Aorta (tissue), 5 donors: Measurements from ENCODE around the gene GCNT1. TPM values are rescaled to one million over a fixed set of nuclear protein-coding genes. Genes with fewer than 3 reads are reported as not detected.
"Not testable (repeated sequence)": the region's sequence is repeated elsewhere in the genome, so short reads cannot be mapped to it uniquely, and the experiment has no call there.

Experiments used
- ATAC-seq: fragments of 200-7000 bp; cut with Tn5 transposase; one replicate; pipeline ENCODE4 v1.9.1; 2022; ENCODE audit warnings: moderate library complexity; ENCODE audit not compliant: low FRiP score
- DNase-seq, 2 donors: peaks; one replicate each; pipeline ENCODE4 v3.0.0-alpha.2; 2020
- H3K27ac ChIP-seq, 2 donors: one replicate each; pipeline ENCODE4 v1.5.1; 2013; ENCODE audit warnings: low read length in 2 of 2, mild to moderate bottlenecking in 2 of 2, moderate library complexity in 2 of 2, control low read depth in 1 of 2, inconsistent platforms in 1 of 2, low read depth in 1 of 2
- H3K27me3 ChIP-seq, 2 donors: one replicate each; pipeline ENCODE4 v1.6.1; 2013; ENCODE audit warnings: control low read depth in 1 of 2, low read length in 1 of 2, mild to moderate bottlenecking in 1 of 2, moderate library complexity in 1 of 2; ENCODE audit not compliant: insufficient read depth in 2 of 2, control insufficient read depth in 1 of 2
- H3K36me3 ChIP-seq, 2 donors: one replicate each; pipeline ENCODE4 v1.6.1; 2013; ENCODE audit warnings: control low read depth in 1 of 2, low read length in 1 of 2, mild to moderate bottlenecking in 1 of 2; ENCODE audit not compliant: insufficient read depth in 2 of 2, control insufficient read depth in 1 of 2
- H3K4me1 ChIP-seq, 2 donors: one replicate each; pipeline ENCODE4 v1.6.1; 2013; ENCODE audit warnings: low read length in 2 of 2, control low read depth in 1 of 2, mild to moderate bottlenecking in 1 of 2, moderate library complexity in 1 of 2; ENCODE audit not compliant: insufficient read depth in 2 of 2, control insufficient read depth in 1 of 2
- H3K4me3 ChIP-seq, 2 donors: one replicate each; pipeline ENCODE4 v1.5.1; 2013; ENCODE audit warnings: low read length in 2 of 2, control low read depth in 1 of 2, mild to moderate bottlenecking in 1 of 2
- H3K9me3 ChIP-seq: one replicate; pipeline ENCODE4 v1.6.1; 2013; ENCODE audit warnings: mild to moderate bottlenecking, low read length; ENCODE audit not compliant: control insufficient read depth
- WGBS, 2 donors: extraction: QIAGEN DNeasy Blood & Tissue Kit; methylation state at CpG; one replicate each; pipeline ENCODE4 v1.1.7; 2013; 5-methylcytosine and 5-hydroxymethylcytosine counted together
- intact Hi-C, 2 donors: fragments of 100-400 bp; cut with DNase I; formaldehyde crosslinking; loops; one replicate each; pipeline versions ENCODE4 v1.14.2 to v1.15.0; 2022
- polyA plus RNA-seq, 2 donors: library from polyadenylated mRNA; stranded (reverse); fragments of 200-250 nt; gene quantifications; one replicate each; pipeline ENCODE4 v1.2.3, GENCODE V29; 2013
- total RNA-seq, 2 donors: library from RNA; stranded (reverse); fragmentation: NEBNext Ultra II Directional; extraction: Animal tissue kit (Norgen Biotek cat#: 25700); gene quantifications; one replicate each; pipeline ENCODE4 v1.2.1, GENCODE V29; 2021
- donor health status: healthy with polysubstance abuse.
- donor health status: Bipolar disorder and iron deficiency.
- donor health status: DM: no; HTN: no; CAD: no.
- donor health status: DM: no; HTN: no; CAD: no.
- donor health status: DM: yes; HTN: yes; CAD: no.

GCNT1 gene
- total and polyA plus RNA-seq, 4 donors: 0.79 to 14.4 (median 5.6) TPM

DNA sequence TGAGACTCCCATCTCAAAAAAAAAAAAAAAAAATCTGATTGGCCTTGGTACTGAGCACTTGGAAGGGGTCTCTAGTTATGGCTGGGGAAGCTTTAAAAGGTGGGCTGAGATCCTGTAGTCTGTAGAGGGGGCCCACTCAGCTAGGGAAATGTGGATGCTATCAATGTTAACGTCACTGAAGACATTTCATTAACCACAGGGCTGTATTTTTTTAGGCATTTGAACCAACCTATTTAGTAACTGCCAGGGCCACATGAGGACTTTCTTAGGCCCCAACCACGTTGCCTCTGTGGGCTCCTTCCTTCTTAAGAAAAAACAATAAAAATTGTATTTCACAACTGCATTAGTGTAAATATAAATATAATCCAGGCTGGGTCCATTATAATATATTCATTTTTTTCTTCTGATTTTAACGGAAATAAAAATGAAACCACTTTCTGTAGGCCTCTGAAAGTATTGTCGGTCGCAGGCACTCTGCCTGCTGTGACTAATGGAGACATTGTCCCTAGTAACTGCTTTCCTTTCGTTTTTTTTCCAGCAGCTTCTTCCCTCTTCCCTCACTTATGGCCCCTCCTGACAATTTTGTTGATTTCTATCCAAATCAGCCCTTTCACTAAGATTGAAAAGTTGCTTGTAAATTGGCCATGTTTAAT, 71.6 kb downstream of the GCNT1 start:
- no peak for ATAC-seq
- Histone ChIP-seq H3K27ac (no peak overlapping the region), H3K27me3 (no peaks in the 10 kb centered on the region), H3K4me1 (no peaks in the 10 kb centered on the region), H3K9me3 (no peaks in the 10 kb centered on the region), H3K36me3 (no peaks in the 10 kb centered on the region), H3K4me3 (no peak overlapping the region)
- WGBS, 2 donors: 35 to 47% methylated on average over 6 of the region's 6 CpGs
- intact Hi-C loops: no loop called here
- DNase-seq: peak in 1 of 2 donors; percentile 58

DNA sequence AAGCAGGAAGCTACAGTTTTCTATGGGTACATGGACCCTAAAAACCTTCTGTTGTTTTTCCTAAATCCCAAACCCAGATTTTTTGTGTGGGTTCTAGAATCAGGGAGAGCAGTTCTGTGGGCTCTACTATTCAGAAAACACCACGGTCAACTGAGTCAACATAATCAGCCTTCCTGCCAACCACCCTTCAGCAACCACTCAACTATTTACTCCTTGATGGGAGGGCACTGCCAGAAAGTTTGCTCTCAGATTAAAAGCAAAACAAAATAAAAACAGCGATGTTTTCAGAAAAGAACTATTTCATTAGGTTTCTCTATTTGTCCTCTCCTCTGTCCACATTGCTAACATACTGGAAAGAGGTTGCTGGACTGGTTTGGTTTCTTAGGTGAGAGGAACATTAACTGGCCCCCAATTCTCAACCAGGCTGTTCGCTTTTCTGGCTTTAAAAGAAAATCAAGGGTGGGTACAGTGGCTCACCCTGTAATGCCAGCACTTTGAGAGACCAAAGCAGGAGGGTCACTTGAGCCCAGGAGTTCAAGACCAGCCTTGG, 72.3 kb downstream of the GCNT1 start:
- intact Hi-C loops: no loop called here
- 85 to 91% methylated on average over 3 of the region's 3 CpGs for WGBS, 2 donors
- DNase-seq (no peak), ATAC-seq (no peak)
- Histone ChIP-seq H3K4me3 (no peak overlapping the region), H3K36me3 (no peaks in the 10 kb centered on the region), H3K9me3 (no peaks in the 10 kb centered on the region), H3K4me1 (no peaks in the 10 kb centered on the region), H3K27me3 (no peaks in the 10 kb centered on the region), H3K27ac (no peak overlapping the region)

DNA sequence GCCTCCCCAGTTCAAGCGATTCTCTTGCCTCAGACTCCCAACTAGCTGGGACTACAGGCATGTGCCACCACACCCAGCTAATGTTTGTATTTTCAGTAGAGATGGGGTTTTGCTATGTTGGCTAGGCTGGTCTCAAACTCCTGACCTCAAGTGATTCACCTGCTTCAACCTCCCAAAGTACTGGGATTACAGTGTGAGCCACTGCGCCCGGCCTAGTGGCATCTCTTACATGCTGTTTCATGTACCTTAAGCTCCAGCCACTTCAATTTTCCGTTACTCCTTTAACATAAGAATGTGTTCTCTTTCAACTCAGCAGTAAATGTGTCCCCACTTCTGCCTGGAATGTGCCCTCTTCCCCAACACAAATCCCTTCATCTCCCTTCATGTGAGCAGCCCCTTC, 73.9 kb downstream of the GCNT1 start:
- intact Hi-C loops, H3K27ac ChIP-seq, DNase-seq, H3K4me3 ChIP-seq, H3K36me3 ChIP-seq, ATAC-seq, H3K9me3 ChIP-seq, H3K27me3 ChIP-seq, H3K4me1 ChIP-seq: not testable (repeated sequence)
- 87 to 100% methylated on average over 4 of the region's 4 CpGs for WGBS, 2 donors

GRCh38 chr9:76534026-76534425, 75.0 kb downstream of the GCNT1 start:
- no peaks in the 10 kb centered on the region for H3K36me3 ChIP-seq
- WGBS, 2 donors: 88 to 93% methylated on average over 1 of the region's 1 CpG
- H3K4me1 ChIP-seq: peaks cover 0 to 3% of the 10 kb centered on the region in 2 donors
- no peak overlapping the region for H3K4me3 ChIP-seq
- H3K27ac ChIP-seq: no peak overlapping the region
- ATAC-seq: no peak
- H3K9me3 ChIP-seq: no peaks in the 10 kb centered on the region
- H3K27me3 ChIP-seq: no peaks in the 10 kb centered on the region
- no peak for DNase-seq
- intact Hi-C loops: no loop called here

DNA sequence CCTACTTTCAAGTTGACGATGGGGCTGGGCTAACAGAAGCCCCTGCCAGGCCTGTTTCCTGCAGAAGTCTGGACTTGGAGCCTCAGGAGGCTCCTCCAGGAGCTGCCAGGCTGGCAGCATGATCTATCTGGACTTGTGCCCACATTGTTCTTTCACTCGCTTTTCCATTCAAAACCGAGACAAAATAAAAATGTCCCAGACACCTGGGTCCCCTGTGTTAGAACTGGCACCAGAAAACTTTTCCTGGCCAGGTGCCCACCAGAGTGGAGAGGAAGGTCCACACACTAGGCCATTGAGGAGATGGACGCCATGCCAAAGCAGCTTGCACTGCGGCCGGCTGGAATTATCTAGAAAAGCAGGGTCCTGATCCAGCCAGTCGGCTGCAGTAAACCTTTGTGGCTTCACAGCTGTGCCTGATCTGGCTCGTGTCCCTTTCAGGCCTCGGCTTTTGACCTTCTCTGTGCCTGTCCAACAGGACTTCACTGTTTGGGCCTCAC, 78.2 kb downstream of the GCNT1 start:
- DNase-seq: peak in 1 of 2 donors; percentile 76
- no peaks in the 10 kb centered on the region for H3K27me3 ChIP-seq
- H3K27ac ChIP-seq: no peak overlapping the region
- H3K9me3 ChIP-seq: no peaks in the 10 kb centered on the region
- peaks cover 0 to 3% of the 10 kb centered on the region in 2 donors for H3K4me1 ChIP-seq
- ATAC-seq: peak; percentile 66
- H3K4me3 ChIP-seq: no peak overlapping the region
- WGBS, 2 donors: 8 to 11% methylated on average over 9 of the region's 9 CpGs
- intact Hi-C loops: no loop called here
- no peaks in the 10 kb centered on the region for H3K36me3 ChIP-seq

DNA sequence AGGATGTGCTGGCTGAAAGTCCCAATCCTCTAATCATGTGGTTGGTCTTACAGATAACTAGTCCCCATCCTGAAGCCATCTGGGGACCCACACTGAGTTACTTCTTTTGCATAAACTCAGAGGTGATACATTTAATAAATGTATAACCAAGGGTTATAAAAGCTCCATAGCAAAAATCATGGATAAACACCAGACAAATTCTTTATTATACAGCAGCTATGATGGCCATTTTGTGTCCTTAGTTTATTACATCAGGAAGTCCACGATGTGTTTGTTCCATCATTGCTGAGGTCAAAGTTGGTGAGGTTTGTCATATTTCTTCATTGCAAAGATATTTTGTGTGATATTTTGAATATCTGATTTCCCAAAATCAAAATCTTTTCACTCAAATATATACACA, 80.2 kb downstream of the GCNT1 start:
- Histone ChIP-seq H3K36me3 (no peaks in the 10 kb centered on the region), H3K4me3 (no peak overlapping the region), H3K27me3 (no peaks in the 10 kb centered on the region), H3K9me3 (no peaks in the 10 kb centered on the region), H3K27ac (no peak overlapping the region), H3K4me1 (peaks cover 0 to 3% of the 10 kb centered on the region in 2 donors)
- DNase-seq (no peak), ATAC-seq (no peak)
- intact Hi-C loops: no loop called here
- 93 to 94% methylated on average over 1 of the region's 1 CpG for WGBS, 2 donors

DNA sequence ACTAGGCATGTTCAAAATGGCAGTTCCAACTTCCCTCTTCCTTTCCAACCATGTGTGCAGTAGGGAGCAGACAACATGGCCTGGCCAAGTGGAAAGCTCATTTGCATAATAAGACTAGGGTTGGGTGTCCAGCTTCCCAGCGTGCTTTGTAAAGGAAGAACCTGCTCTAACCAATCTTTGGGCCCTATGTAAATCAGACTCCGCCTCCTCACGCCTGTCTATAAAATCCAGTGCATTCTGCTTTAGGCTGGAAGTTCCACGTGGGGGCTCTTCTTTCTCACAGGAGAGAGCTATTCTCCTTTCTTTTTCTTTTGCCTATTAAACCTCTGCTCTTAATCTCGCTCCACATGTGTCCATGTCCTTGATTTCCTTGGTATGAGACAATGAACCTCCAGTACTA, 83.4 kb downstream of the GCNT1 start:
- WGBS, 2 donors: 86 to 88% methylated on average over 5 of the region's 5 CpGs
- H3K4me3 ChIP-seq: no peak overlapping the region
- no peak overlapping the region for H3K27ac ChIP-seq
- no peaks in the 10 kb centered on the region for H3K9me3 ChIP-seq
- no peak for DNase-seq
- intact Hi-C loops: no loop called here
- no peak for ATAC-seq
- no peaks in the 10 kb centered on the region for H3K36me3 ChIP-seq
- no peaks in the 10 kb centered on the region for H3K27me3 ChIP-seq
- H3K4me1 ChIP-seq: peaks cover 0 to 1% of the 10 kb centered on the region in 2 donors

DNA sequence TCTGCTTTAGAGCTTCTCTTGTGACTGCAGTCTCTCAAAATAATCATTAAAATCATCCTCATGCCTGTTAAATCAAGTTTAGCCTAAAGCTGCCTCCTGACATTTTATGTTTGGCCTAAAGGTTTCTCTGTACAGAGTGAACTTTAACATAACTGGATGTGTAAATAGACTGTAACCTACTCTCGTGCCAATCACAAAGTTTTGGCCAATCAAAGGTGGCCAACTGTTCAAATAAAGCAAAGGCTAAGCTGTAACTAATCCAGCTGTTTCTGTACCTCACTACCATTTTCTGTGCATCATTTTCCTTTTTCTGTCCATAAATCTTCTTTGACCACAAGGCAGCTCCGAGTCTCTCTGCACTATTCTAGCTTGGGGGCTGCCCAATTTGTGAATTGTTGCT, 86.2 kb downstream of the GCNT1 start:
- WGBS, 2 donors: 69 to 73% methylated on average over 2 of the region's 2 CpGs
- H3K9me3 ChIP-seq: no peaks in the 10 kb centered on the region
- ATAC-seq: no peak
- no peak for DNase-seq
- intact Hi-C loops: no loop called here
- no peak overlapping the region for H3K27ac ChIP-seq
- no peaks in the 10 kb centered on the region for H3K36me3 ChIP-seq
- no peaks in the 10 kb centered on the region for H3K4me1 ChIP-seq
- H3K27me3 ChIP-seq: no peaks in the 10 kb centered on the region
- H3K4me3 ChIP-seq: no peak overlapping the region

GRCh38 chr9:76552181-76552580, 93.2 kb downstream of the GCNT1 start:
- Histone ChIP-seq H3K4me1 (no peaks in the 10 kb centered on the region), H3K27me3 (no peaks in the 10 kb centered on the region), H3K27ac (no peak overlapping the region), H3K4me3 (no peak overlapping the region), H3K36me3 (no peaks in the 10 kb centered on the region), H3K9me3 (no peaks in the 10 kb centered on the region)
- intact Hi-C loops: no loop called here
- no peak for DNase-seq
- WGBS, 2 donors: 95 to 97% methylated on average over 1 of the region's 1 CpG
- no peak for ATAC-seq
